Sigmoid colon (tissue), 4 donors: ENCODE measurements around the gene RNF8.
"Not testable (repeated sequence)": the region's sequence is repeated elsewhere in the genome, so short reads cannot be mapped to it uniquely, and the experiment has no call there.

ENCODE experiments used
- CTCF ChIP-seq, 4 experiments: fragments of 450-650 bp in 3 of 4; fragments of 200-600 bp in 1 of 4; IDR thresholded peaks; one replicate each; pipeline ENCODE4 v1.5.1; 2016 to 2019; ENCODE audit warnings: antibody characterized with exemption in 4 of 4, mild to moderate bottlenecking in 3 of 4, moderate library complexity in 2 of 4
- EP300 ChIP-seq, 4 donors: sonication (generic); formaldehyde crosslinking; IDR thresholded peaks; one replicate each; pipeline ENCODE4 v1.6.1; 2017; ENCODE audit warnings: antibody characterized with exemption in 4 of 4
- POLR2A ChIP-seq, 2 donors: fragments of 450-650 bp; IDR thresholded peaks; one replicate each; pipeline ENCODE4 v1.6.1; 2016; ENCODE audit warnings: antibody characterized with exemption in 2 of 2, mild to moderate bottlenecking in 2 of 2, moderate library complexity in 2 of 2
- POLR2AphosphoS5 ChIP-seq, 4 donors: sonication (generic); formaldehyde crosslinking; IDR thresholded peaks; one replicate each; pipeline ENCODE4 v1.6.1; 2017; ENCODE audit warnings: antibody characterized with exemption in 4 of 4

- not testable (repeated sequence) for TF ChIP-seq POLR2A, CTCF, POLR2AphosphoS5, EP300 (IDR thresholded peaks at IDR 0.05)
Observed at GRCh38 chr6:37338317-37338716, 15.5 kb upstream of the RNF8 start.
